ENCODE results near the gene NCAM2. TPM values are rescaled to one million over a fixed set of nuclear protein-coding genes. Genes with fewer than 3 reads are reported as not detected.
"Not testable (repeated sequence)": the region's sequence is repeated elsewhere in the genome, so short reads cannot be mapped to it uniquely, and the experiment has no call there.

The NCAM2 gene
- total and polyA plus RNA-seq, 2 experiments from 2014 or later, result 0.36 to 0.83 TPM

DNA sequence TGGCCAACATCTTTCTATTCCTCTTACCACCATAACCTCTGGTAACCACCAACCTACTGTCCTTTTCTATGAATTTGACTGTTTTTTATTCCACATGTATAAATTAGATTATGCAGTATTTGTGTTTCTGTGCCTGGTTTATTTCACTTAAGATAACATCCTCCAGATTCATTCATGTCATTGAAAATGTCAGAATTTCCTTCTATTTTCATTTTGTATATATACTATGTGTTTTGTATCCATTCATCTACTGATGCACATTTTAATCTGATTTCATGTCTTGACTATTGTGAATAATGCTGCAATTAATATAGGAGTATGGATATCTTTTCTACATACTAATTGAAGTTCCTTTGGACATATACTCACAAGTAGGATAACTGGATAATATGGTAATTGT, 403.2 kb downstream of the NCAM2 start (continued):
- TF ChIP-seq ZNF462 (CRISPR knock-in tag; IDR thresholded peaks at IDR 0.05) (no peak), POLR2AphosphoS5 (IDR thresholded peaks at IDR 0.05; ENCODE audit: low read depth) (no peak), CTCF (conservative IDR thresholded peaks at IDR 0.05; ENCODE audit: low read depth in 2 of 2) (no peak), STAT1 (IDR thresholded peaks at IDR 0.05; ENCODE audit: unreplicated experiment) (no peak), NANOG (IDR thresholded peaks at IDR 0.05; ENCODE audit: borderline replicate concordance) (no peak)

DNA sequence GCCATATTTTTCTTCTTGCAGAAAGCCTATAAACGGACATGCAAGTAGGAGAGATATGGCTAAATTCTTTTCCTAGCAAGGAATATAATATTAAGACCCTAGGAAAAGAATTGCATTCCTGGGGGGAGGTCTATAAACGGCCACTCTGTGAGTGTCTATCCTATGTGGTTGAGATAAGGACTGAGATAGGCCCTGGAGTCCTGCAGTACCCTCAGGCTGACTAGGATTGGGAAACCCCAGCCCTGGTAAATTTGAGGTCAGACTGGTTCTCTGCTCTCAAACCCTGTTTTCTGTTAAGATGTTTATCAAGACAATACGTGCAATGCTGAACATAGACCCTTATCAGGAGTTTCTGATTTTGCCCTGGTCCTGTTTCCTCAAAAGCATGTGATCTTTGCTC, 404.0 kb downstream of the NCAM2 start:
- not testable (repeated sequence) for H3K36me3 ChIP-seq (ENCODE audit: insufficient read depth); H3K4me1 Mint-ChIP-seq; H2AFZ ChIP-seq; H3K4me3 Mint-ChIP-seq; H3F3A ChIP-seq (replicated peaks; ENCODE audit: low read depth); H3K27ac Mint-ChIP-seq; H3K27me3 ChIP-seq (ENCODE audit: insufficient read depth); H3K9me2 ChIP-seq (ENCODE audit: insufficient read depth); H3K4me2 ChIP-seq; H3K27me3 Mint-ChIP-seq (ENCODE audit: insufficient read depth, low read depth, poor library complexity); ATAC-seq; H3K79me2 ChIP-seq (replicated peaks; ENCODE audit: insufficient read depth); H3K4me3 ChIP-seq; H3K27ac ChIP-seq (ENCODE audit: low read depth); H3K4me1 ChIP-seq (ENCODE audit: insufficient read depth); H4K20me1 ChIP-seq (replicated peaks; ENCODE audit: insufficient read depth); DNase-seq (ENCODE audit: low spot score)
- Mint-ChIP-seq H3K9me3 (peaks cover 25% of the 10 kb centered on the region), H3K36me3 (ENCODE audit: low read depth) (peaks cover 14% of the 10 kb centered on the region; the same call in 2 of the 3 replicates)

DNA sequence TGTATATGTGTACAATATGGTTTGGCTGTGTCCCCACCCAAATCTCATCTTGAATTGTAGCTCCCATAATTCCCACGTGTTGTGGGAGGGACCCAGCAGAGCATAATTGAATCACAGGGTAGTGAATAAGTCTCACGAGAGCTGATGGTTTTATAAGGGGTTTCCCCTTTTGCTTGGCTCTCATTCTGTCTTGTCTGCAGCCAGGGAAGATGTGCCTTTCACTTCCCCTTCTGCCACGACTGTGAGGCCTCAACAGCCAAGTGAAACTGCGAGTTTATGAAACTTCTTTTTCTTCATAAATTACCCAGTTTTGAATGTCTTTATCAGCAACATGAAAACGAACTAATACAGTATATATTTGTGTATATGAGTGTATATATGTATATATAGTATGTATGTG, 406.1 kb downstream of the NCAM2 start:
- not testable (repeated sequence) for DNase-seq (ENCODE audit: low spot score); ATAC-seq; H3K4me2 ChIP-seq; H3K27me3 ChIP-seq (ENCODE audit: insufficient read depth); H3K27ac Mint-ChIP-seq; H3F3A ChIP-seq (replicated peaks; ENCODE audit: low read depth); H3K4me1 Mint-ChIP-seq; H3K27ac ChIP-seq (ENCODE audit: low read depth); H3K9me2 ChIP-seq (ENCODE audit: insufficient read depth); H2AFZ ChIP-seq; H3K36me3 Mint-ChIP-seq (ENCODE audit: low read depth); H3K79me2 ChIP-seq (replicated peaks; ENCODE audit: insufficient read depth); H3K4me1 ChIP-seq (ENCODE audit: insufficient read depth); H3K36me3 ChIP-seq (ENCODE audit: insufficient read depth); H3K4me3 Mint-ChIP-seq; H3K4me3 ChIP-seq; H3K27me3 Mint-ChIP-seq (ENCODE audit: insufficient read depth, low read depth, poor library complexity); H4K20me1 ChIP-seq (replicated peaks; ENCODE audit: insufficient read depth)
- peaks cover 16% of the 10 kb centered on the region for H3K9me3 Mint-ChIP-seq

Data from GM23338 (cell line).